GM12865 (cell line): ENCODE data around the gene RDH12.
A peak's percentile ranks its signal among the peaks of the same experiment; 100 is the strongest.

Experiments used
- DNase-seq: peaks from one replicate; pipeline ENCODE4 v3.0.0; 2010; ENCODE audit warnings: low read depth
- H3K4me3 ChIP-seq: 2 replicates; pipeline ENCODE4 v1.5.1; 2011; ENCODE audit warnings: mild to moderate bottlenecking, low read depth, low read length, control low read depth
- CTCF ChIP-seq: IDR thresholded peaks from 2 replicates; pipeline ENCODE4 v1.5.1; 2011; ENCODE audit warnings: low read length, control low read depth, low read depth, inconsistent platforms; ENCODE audit not compliant: insufficient read depth; ENCODE audit errors: missing control alignments

Gene RDH12

DNA sequence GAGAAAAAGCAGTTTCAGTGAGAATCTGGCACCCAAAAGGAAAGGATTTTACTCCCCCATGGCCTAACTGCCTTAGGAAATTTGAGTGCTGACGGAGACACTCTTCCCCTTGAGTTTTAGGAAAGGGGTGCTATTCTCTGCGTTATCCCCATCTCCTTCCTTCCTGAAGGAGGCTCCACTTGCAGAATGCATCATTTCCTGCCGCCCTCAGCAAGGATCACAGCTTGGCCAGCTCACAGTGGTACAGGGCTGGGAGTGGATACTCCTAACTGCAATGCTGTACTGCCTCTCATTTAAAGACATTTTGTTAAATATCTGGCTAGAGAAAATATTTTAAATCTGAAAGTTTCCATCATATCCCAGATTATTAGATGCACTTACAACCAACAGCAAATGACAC lies 33.0 kb downstream of the RDH12 start:
- DNase-seq, result no peak
- no peak for TF ChIP-seq CTCF
- no peak overlapping the region for H3K4me3 ChIP-seq

GRCh38 chr14:67735336-67736147 lies 33.9 kb downstream of the RDH12 start:
- no peak overlapping the region for H3K4me3 ChIP-seq
- DNase-seq, result no peak
- no peak for TF ChIP-seq CTCF

GRCh38 chr14:67736771-67737170 lies 35.1 kb downstream of the RDH12 start:
- H3K4me3 ChIP-seq, result no peak overlapping the region
- TF ChIP-seq CTCF, result no peak
- DNase-seq, result no peak

- no peak overlapping the region for H3K4me3 ChIP-seq
- TF ChIP-seq CTCF, result no peak
- no peak for DNase-seq
These were observed 37.2 kb downstream of the RDH12 start for GRCh38 chr14:67738740-67739504.

GRCh38 chr14:67744046-67744445 lies 42.4 kb downstream of the RDH12 start:
- H3K4me3 ChIP-seq, result no peak overlapping the region
- DNase-seq, result no peak
- no peak for TF ChIP-seq CTCF

DNA sequence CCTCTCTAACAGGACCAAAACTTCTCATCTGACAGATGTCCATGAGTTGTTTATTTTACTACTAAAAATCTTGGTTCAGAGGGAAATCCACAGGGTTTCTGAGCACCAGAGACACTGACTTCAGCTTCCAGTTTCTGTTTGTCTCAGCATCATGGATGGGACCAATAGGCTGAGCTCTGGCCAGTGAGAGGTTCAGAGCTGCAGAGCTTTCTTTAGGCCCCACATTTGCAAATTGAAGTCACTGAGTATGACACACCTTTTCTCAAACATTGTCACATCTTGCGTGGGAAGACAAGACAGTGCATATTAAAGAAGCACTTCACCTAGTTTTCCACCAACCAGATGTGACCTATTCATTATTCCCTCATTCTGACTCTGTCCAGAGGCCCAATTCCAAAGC lies 45.2 kb downstream of the RDH12 start:
- DNase-seq, result peak; percentile 47

More for the DNA sequence above, 45.2 kb downstream of the RDH12 start:
- no peak overlapping the region for H3K4me3 ChIP-seq
- no peak for TF ChIP-seq CTCF
